HG03575 (cell line): ENCODE results near the gene ITPRID1.
"Not testable (repeated sequence)": the region's sequence is repeated elsewhere in the genome, so short reads cannot be mapped to it uniquely, and the experiment has no call there.

Experiments used
- ATAC-seq: cut with Tn5 transposase; IDR thresholded peaks from one replicate; pipeline ENCODE4 v1.9.1; 2021; ENCODE audit not compliant: unreplicated experiment, insufficient number of reproducible peaks, low FRiP score; ENCODE audit errors: extremely low read depth

Gene ITPRID1

GRCh38 chr7:31508823-31509222 lies 5.1 kb upstream of the ITPRID1 start:
- ATAC-seq, result no peak

DNA sequence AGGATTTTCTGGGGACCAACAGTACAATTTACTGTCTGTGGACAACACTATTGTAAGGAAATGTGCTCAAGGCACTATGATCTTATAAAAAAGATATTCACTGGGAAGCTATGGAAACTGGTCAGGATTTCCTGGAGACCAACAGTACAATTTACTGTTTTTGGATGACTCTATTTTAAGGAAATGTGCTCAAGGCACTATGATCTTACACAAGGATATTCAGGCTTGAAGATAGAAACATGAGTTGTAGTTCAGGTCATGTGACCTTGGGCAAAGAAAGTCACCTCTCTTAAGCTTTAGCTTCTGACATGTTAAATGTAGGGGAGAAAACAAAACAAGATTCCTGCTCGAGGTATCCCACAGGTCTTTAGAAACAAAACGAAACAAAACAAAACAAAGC lies 1.7 kb upstream of the ITPRID1 start:
- no peak for ATAC-seq

GRCh38 chr7:31516680-31517502 lies 3.0 kb downstream of the ITPRID1 start:
- ATAC-seq, result no peak

DNA sequence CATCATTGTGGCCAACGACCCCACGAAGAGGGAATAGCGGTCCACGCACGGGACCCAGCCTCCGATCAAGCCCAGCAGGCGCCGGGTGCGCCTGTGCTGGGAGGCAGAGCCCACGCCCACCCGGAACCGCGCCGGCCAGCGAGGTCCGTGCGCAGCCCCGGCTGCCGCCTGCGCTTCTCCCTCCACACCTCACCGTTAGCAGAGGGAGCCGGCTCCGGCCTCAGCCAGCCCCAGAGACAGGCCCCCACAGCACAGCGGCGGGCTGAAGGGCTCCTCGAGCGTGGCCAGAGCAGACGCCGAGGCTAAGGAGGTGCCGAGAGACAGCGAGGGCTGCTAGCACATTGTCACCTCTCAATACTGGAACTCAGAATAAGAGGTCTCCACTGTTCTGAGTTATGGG lies 3.6 kb downstream of the ITPRID1 start:
- ATAC-seq, result no peak

DNA sequence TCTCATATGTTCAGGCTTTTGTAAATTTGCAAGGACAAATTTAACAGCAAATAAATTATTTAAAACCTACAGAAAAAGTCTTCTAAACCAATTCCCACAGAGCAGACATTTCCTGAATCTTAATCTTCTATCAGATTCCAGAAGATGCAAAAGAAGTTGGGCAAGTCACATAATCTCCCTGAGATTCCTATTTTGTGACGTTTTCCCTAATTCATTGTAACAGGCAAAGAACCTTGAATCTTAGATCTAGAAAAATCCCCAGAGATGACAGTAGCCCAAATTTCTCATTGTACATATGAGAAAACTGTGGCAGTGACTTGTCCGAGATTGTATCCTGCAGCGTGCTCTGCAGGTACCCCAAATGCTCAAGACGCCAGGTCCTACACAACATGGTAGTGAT lies 4.9 kb downstream of the ITPRID1 start:
- no peak for ATAC-seq

DNA sequence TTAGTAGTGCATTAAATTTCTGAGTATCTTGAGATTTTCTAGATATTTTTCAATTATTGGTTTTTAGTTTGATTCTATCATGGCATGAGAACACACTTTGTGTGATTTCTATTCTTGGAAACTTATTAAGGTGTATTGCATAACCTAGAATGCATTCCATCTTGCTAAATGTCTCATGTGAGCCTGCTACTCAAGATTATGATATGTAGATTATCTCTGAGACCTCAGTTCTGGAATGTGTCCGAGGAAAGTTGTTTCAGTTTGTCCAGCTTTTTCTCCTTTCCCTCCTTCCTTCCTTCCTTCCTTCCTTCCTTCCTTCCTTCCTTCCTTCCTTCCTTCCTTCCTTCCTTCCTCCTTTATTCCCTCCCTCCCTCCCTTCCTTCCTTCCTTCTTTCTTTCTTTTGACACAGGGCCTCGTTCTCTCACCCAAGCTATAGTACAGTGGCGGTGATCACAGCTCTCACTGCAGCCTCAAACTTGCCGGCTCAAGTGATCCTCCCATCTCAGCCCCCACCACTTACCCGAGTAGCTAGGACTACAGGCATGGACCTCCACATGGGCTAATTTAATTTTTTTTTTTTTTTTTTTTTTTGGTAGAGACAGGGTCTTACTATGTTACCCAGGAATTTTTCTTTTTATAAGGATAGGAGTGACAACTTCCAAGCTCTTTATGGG lies 7.6 kb downstream of the ITPRID1 start:
- no peak for ATAC-seq

- ATAC-seq, result no peak
Measured at GRCh38 chr7:31526864-31527263, 13.0 kb downstream of the ITPRID1 start.

- ATAC-seq, result no peak
Measured at GRCh38 chr7:31529103-31529502, 15.2 kb downstream of the ITPRID1 start.

DNA sequence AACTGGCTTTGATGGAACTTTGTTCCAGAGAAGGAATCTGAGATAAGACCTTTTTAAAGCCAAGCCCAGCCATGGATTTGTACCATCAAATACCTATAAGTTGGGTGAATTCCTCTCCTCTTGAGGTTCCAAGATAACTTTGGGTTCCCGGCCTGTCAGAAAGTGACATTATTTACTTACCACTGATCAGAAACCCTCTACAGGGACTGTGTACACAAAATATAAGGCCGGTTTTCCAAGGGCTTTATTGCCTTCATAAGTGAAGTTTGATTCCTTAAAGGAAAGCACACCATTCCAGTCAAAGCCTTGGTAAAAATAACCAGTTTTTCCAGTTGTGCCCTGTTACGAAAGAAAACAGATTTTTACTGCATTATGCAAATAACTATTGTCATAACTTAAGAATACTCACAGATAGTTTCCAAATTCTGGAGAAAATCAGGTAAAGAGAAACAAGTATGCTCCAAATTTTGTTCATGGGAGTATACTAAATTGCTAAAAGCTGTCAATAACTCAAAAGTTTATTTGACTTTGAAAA lies 26.8 kb downstream of the ITPRID1 start:
- ATAC-seq, result not testable (repeated sequence)

DNA sequence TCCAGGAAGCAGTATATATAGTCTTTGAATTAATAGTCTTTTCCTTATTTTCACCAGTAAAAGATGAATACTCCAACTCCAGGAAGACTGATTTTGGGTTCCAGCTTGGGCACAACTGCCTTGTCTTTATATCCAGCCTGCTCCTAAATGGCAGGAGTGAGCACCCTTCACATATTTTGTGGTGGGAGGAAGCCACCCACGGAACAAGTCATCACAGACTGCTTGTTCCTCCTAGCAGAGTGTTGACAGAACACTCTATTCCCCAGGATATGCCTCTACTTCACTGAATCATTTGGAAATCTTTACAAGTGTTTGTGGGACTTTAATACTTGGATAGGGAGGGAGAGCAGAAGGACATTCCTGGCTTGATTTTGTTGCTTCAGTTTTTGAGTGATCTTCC lies 31.7 kb downstream of the ITPRID1 start:
- no peak for ATAC-seq

GRCh38 chr7:31549611-31550010 lies 35.7 kb downstream of the ITPRID1 start:
- ATAC-seq, result no peak

DNA sequence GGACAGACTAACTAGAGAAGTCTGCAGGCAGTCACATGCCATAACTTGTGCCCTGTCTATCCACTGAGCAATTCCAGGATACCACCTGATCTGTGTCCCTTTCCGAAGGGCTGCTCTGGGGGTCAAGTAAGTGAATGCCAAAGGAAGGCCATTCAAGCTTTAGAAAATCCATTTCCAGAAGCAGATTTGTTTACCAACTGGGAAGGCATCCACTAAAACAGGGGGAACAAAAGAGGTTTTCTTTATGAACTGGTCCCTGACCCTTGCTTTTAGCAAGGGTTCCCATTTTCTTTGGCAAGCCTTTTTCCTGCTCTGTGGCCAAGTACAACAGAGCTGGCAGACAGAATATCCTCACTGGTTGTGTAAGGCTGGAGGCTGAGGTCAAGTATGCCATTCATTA lies 36.5 kb downstream of the ITPRID1 start:
- ATAC-seq, result no peak

- no peak for ATAC-seq
Measured at GRCh38 chr7:31553661-31554081, 39.8 kb downstream of the ITPRID1 start.

DNA sequence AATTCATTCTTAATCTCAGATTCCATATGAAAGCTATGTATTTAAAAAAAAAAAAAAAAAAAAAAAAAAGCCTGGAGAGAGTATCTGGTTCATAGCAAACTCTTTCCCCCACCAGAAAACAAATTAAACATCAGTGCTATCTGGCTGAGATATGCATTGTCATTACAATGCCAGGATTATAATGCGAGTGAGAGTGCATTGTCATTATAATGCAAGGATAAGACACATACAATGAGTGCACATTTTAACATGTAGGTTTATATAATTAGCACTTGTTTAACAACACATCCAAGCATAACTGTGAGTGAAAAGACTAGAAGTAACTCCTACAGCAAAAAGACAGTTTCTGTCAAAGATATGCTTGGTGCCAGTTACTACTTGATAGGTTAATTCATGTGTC lies 48.1 kb downstream of the ITPRID1 start:
- no peak for ATAC-seq

DNA sequence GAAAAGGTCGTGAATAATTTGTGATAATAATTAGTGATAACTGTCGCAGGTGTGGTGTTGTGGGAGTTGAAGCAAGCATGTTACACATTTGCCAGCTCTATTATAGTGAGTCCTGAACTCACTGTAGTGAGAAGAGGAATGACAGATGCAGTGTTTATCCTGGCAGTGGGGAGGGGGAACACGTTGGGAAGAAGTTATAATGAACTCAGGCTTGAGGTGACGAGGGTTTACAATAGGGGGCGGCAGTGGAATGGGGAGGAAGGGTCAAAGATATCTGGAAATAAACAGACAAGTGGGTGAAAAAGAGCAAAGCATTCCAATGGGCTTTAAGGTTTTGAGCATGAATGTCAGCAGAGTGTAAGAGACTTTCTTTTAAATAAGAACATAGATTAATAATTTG lies 49.6 kb downstream of the ITPRID1 start:
- ATAC-seq, result no peak

DNA sequence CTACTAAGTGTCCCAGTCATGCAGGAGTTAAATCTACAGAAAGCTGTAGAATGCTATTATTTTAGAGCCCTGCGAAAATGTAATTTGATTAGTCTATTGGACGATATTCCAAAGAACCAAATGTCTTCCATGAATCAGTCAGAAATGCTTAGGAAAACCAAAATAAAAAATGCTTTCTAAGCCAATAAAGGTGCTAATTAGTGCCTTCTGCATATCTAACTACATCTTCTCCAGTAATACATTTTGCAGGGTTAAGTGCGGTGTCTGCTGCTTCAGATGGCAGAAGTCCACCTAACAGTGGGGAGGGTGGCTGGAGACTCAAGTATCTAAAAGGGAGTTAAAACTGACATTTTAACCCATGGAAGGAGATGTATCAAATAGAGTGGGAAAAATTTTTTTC lies 50.1 kb downstream of the ITPRID1 start:
- no peak for ATAC-seq

GRCh38 chr7:31564661-31565060 lies 50.8 kb downstream of the ITPRID1 start:
- ATAC-seq, result no peak

GRCh38 chr7:31569528-31569927 lies 55.6 kb downstream of the ITPRID1 start:
- no peak for ATAC-seq

DNA sequence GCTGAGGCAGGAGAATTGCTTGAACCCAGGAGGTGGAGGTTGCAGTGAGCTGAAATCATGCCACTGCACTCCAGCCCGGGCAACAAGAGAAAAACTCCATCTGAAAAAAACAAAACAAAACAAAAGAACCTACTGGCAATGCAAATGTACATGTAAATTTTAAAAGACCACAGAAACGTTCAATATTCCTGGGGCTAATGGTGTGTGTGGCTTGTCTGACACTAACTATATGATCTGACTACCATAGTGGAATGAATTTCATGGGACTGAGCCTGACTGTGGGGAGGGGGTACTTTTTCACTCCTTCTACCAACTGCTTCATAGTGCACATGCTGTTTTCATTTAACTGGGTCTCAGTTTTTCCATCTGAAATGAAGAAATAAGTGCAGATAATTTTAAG lies 69.6 kb downstream of the ITPRID1 start:
- no peak for ATAC-seq

DNA sequence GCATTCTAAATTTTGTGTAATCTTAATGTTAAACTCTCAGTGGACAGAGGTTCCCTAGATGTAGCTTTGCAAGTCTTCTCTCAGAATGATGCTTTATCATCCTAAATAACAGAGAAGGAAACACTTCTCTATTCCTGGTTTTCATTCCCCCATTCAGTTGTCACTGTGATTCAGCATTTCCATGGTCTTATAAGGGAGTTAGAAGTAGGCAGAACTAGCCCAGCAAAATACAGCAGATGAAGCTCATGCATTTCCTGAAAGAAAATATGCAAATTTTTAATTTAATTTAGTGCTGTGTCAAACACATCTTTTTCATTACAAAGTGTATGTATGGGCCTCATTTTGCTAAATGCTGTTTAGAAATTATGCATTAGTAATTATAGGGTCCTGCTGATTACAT lies 70.1 kb downstream of the ITPRID1 start:
- ATAC-seq, result no peak
